GM06990 (cell line): ENCODE data around the gene EIF2AK2.
"Not testable (repeated sequence)": the region's sequence is repeated elsewhere in the genome, so short reads cannot be mapped to it uniquely, and the experiment has no call there.

Source experiments
- DNase-seq: peaks from one replicate; pipeline ENCODE4 v3.0.0-alpha.2; 2011; ENCODE audit not compliant: insufficient read length; ENCODE audit errors: extremely low read depth
- H3K27me3 ChIP-seq: replicated peaks from 2 replicates; pipeline ENCODE4 v1.6.0; 2011; ENCODE audit warnings: low read length; ENCODE audit not compliant: control insufficient read depth, insufficient read depth
- H3K36me3 ChIP-seq: 2 replicates; pipeline ENCODE4 v1.5.1; 2011; ENCODE audit warnings: low read length; ENCODE audit not compliant: control insufficient read depth, insufficient read depth
- H3K4me3 ChIP-seq: replicated peaks from 2 replicates; pipeline ENCODE4 v1.5.1; 2011; ENCODE audit warnings: low read depth, mild to moderate bottlenecking, control low read depth, low read length
- TF ChIP-seq, protein P1 (sequence below): IDR thresholded peaks from 2 replicates; pipeline ENCODE4 v1.5.1; 2011; ENCODE audit warnings: low read length, control low read depth, mild to moderate bottlenecking, inconsistent platforms; ENCODE audit not compliant: insufficient read depth, poor library complexity, severe bottlenecking

Gene EIF2AK2

DNA sequence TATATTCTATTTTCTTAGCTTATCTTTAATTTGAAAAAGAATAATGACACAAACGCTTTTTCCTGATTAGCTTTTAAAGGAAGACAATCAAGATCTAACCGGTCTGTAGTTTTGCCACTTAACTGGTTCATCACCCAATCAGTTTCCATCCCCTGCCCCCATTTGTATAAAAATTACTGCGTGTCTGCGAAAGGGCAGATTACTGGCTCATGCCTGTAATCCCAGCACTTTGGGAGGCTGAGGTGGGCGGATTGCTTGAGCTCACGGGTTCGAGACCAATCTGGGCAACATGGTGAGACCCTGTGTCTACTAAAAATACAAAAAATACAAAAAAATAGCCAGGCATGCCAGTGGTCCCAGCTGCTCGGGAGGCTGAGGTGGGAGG, 41.9 kb upstream of the EIF2AK2 start:
- H3K4me3 ChIP-seq: no peak overlapping the region
- no peaks in the 10 kb centered on the region for H3K27me3 ChIP-seq
- no peak for DNase-seq
- peaks cover 5% of the 10 kb centered on the region for H3K36me3 ChIP-seq
- TF ChIP-seq, protein P1, sequence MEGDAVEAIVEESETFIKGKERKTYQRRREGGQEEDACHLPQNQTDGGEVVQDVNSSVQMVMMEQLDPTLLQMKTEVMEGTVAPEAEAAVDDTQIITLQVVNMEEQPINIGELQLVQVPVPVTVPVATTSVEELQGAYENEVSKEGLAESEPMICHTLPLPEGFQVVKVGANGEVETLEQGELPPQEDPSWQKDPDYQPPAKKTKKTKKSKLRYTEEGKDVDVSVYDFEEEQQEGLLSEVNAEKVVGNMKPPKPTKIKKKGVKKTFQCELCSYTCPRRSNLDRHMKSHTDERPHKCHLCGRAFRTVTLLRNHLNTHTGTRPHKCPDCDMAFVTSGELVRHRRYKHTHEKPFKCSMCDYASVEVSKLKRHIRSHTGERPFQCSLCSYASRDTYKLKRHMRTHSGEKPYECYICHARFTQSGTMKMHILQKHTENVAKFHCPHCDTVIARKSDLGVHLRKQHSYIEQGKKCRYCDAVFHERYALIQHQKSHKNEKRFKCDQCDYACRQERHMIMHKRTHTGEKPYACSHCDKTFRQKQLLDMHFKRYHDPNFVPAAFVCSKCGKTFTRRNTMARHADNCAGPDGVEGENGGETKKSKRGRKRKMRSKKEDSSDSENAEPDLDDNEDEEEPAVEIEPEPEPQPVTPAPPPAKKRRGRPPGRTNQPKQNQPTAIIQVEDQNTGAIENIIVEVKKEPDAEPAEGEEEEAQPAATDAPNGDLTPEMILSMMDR: no peak

DNA sequence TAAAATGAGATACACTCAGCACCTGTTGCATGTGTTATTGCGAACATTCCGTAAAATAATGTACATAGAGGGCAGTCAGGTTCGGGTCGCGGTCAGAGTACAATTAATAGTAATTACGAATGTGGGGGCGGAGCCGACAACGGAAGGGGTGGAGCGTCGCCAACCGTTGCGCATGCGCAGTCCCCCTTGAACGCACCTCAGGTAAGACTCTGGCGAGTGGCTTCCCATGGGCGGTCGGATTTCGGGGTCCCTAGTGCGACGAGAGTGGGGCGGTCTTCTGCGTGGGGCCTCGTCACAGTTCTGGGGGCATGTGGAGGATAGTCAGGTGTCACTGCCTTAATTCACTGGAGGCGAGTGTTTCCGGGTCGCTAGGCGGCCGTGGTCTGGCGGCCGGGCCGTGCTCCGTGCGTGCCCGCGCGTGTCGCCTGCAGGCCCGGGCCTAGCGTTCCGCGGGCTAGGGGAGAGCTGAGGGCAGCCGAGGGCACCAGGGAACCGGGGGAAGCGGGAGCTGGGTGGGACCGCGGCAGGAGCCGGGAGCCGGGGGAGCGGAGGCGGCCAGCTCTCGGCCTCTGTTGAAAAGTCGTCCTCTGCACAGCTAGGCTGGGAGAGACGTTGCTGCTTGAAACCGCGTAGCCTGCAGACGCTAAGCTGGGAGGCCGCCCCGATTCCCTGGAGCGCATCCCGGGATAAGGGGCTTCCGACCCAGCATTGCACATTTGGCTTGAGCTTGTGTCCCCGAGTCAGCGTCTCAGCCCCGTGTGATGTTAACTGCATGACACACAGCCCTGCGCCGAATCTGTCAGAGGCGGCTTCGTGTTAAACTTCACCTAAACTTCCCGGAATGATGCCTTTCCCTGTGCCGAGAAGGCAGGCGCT, 39.8 kb upstream of the EIF2AK2 start, which contains the start of gene CEBPZOS:
CEBPZOS (plus strand) TSS at position 177 of the 876 bp plus-strand sequence. CDS start 3,209 bp downstream, outside the sequence.
- Histone ChIP-seq H3K36me3 (peaks cover 2% of the 10 kb centered on the region; the same call in 1 of the 2 replicates), H3K27me3 (no peaks in the 10 kb centered on the region), H3K4me3 (peak within 1 kb of the TSS; percentile 93)
- DNase-seq: peak; percentile 93
- TF ChIP-seq, protein P1: no peak

DNA sequence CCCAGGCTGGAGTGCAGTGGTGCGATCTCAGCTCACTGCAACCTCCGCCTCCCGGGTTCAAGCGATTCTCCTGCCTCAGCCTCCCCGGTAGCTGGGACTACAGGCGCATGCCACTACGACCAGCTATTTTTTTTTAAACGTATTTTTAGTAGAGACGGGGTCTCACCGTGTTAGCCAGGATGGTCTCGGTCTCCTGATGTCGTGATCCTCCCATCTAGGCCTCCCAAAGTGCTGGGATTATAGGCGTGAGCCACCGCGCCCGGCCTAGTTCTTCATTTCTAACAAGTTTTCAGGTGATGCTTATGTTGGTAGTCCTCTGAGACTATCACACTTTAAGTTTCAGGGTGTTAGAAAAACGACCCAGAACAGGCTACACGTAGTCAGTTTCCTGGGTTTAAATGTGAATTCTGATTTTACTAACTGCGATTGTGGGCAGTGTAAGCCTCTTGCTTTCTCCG, 39.1 kb upstream of the EIF2AK2 start:
- H3K27me3 ChIP-seq, DNase-seq, H3K36me3 ChIP-seq: not testable (repeated sequence)
- H3K4me3 ChIP-seq: peak overlapping the region; percentile 93

DNA sequence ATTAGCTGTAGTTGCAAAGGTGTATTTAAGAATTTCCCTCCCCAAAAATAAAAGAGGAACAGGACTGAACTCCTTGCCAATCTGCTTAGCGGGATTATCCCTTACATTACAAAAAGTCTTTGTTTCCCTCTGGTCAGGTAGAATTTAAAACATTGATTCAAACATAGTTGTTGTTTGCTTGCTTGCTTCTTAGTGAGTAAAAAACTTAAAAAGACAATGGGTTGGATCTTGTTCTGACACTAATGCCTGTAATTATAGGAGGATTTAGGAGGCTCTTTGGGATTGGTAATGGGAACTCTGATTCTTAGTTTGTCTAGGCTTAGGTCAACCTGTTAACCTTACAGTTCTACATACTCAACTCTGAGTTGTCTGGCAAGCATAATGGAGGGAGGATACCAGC, 35.8 kb upstream of the EIF2AK2 start:
- Histone ChIP-seq H3K27me3 (no peaks in the 10 kb centered on the region), H3K4me3 (no peak overlapping the region)

DNA sequence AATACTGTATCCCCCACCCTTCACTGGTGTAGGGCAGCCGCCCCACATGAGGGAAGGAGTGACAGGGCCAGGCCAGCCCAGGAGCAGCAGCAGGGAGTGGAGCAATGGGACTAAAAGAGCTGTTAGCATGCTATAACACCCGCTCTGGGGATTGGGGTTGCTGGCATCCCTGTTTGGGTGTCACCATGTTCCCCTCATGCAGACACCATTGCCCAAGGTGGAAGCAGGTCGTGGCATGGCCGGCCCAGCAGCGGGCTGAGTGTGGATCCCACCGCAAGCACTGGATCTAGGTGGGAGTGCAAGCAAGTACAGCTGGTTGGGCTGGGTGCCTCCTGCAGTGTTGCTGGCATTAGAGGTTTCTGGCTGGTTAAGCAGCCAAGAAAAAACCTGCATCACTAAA, 35.0 kb upstream of the EIF2AK2 start:
- DNase-seq: no peak
- TF ChIP-seq, protein P1: no peak

More for the DNA sequence above, 35.8 kb upstream of the EIF2AK2 start:
- TF ChIP-seq, protein P1: no peak
- DNase-seq: no peak
- no peaks in the 10 kb centered on the region for H3K36me3 ChIP-seq

DNA sequence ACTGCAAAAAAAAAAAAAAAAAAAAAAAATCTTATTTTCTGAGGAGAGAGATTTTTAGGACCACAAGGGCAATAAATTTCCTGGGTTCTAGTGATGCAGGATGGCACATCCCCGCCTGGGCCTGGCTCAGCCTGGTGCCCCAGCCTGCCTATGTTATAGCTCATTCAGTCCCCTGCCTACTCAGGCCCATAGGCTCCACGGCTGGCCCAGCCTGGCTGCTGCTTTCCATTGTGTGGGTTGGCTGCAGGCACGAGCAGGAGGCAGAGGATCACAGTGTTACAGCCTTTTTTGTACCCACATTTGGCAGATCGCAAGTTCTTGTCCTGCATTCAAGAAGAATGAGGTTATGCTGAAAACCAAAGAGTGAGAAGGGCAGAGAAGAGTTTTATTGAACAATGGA, 34.5 kb upstream of the EIF2AK2 start:
- DNase-seq: no peak
- no peak overlapping the region for H3K4me3 ChIP-seq
- no peaks in the 10 kb centered on the region for H3K27me3 ChIP-seq
- H3K36me3 ChIP-seq: no peaks in the 10 kb centered on the region
- TF ChIP-seq, protein P1: no peak

More for the DNA sequence above, 35.0 kb upstream of the EIF2AK2 start:
- Histone ChIP-seq H3K36me3 (no peaks in the 10 kb centered on the region), H3K27me3 (no peaks in the 10 kb centered on the region), H3K4me3 (no peak overlapping the region)
